Fibroblast of skin of left quadriceps (primary cell): ENCODE measurements around the gene SH3BP2.

Source experiments
- DNase-seq, 2 experiments: peaks; one replicate each; pipeline ENCODE4 v3.0.0-alpha.2; 2013; ENCODE audit warnings: low read depth in 2 of 2

Gene SH3BP2

DNA sequence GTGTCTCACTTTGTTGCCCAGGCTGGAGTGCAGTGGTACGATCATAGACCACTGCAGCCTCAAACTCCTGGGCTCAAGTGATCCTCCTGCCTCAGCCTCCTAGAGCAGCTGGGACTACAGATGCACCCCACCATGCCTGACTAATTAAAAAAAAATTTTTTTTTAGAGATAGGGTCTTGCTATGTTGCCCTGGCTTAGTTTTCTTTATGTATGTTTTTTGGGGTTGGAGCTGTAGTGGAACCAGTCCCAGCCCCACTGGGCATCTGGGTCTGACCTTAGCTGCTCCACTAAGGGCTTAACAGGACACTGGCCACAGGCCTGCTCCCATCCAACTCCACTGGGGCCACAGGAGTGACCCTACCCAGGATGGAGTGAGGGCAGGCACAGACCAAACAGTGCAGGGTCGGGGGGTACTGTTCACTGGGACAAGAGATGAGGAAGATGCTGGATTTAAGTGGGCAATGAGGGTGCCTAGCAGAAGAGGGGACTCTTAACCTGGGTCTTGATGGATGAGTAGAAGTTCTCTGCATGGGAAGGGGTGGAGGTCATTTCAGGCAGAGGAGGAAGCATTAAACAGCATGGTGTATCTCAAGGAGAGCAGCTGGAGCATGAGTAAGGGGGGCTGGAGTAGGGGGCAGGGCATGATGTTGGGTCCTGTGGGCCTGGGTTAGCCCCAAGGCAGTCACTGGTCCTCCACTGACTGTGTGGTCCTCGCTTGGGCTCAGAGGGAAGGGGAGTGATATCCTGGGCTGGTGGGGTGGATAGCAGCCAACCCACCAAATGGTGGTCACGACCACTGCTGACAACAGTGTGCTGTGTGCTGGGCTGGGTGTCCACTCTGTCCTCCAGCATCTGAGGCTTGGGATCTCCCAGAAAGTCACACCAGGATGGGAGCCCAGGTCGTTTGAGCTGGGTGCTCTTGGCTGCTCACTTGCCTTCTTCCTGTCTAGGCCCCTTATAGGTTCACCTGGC, 26.6 kb downstream of the SH3BP2 start:
- DNase-seq: no peak

DNA sequence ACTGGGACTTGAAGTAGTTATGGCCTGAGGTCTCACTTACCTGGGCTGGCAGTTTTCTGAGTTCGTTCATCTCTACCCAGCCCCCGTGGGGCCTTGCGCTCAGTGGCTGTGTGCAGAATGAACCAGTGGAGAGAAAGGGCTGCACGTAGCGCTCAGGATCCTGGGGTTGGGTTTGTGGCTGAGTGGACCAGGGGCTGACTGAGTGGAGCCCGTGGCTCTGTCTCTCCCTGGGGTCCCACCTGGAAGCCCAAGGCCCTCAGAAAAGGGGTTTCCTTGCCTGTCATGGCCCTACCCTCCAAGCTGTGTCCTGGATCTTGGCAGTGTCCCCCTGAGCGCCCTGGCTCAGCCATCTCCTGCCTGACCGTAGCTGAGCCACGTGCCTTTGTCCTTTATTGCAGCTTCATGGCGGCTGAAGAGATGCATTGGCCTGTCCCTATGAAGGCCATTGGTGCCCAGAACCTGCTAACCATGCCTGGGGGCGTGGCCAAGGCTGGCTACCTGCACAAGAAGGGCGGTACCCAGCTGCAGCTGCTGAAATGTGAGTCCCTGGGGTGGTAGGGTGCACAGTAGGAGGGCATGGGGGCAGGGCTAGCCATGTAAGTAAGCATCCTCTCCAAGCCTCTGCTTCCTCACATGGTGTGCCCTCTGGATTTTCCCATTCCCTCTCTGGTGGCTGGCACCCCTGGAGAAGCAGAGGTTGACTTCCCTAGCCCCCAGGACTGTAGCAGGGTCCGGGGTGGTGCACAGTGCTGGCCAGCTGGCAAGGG, 27.5 kb downstream of the SH3BP2 start:
- DNase-seq: no peak

DNA sequence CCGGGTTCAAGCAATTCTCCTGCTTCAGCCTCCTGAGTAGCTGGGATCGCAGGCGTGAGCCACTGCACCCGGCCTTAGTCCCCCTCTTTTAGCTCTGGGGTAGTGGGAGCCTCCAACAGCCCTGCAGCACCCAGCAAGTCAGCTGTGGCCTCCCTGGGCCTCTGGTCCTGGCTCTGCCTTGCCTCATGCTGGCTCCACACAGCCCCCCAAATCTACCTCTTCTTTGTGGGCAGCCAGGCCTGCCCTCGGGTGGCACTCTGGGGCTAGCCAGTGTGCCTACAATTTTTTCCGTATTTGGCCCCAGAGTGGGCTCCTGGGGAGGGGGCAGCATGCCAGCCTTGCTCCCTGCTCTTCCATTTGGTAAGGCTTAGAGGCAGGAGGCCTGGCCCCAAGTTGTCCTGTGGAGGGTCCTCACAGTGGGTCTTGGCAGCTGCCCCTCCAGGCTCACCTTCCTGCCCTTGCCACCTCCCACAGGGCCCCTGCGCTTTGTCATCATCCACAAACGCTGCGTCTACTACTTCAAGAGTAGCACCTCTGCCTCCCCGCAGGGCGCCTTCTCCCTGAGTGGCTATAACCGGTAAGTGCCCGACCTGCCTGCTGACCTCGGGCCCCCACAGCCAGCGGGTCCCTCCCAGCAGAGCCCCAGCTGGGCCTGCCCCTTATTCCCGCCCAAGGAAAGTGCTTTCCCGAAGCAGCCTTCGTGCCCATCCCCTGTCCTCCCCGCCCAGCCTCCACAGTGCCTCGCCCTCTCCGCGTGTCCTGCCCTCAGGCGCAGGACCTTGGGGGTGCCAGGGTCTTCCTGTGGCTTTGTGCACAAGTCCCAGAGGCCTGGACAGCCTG, 29.8 kb downstream of the SH3BP2 start:
- DNase-seq: no peak

DNA sequence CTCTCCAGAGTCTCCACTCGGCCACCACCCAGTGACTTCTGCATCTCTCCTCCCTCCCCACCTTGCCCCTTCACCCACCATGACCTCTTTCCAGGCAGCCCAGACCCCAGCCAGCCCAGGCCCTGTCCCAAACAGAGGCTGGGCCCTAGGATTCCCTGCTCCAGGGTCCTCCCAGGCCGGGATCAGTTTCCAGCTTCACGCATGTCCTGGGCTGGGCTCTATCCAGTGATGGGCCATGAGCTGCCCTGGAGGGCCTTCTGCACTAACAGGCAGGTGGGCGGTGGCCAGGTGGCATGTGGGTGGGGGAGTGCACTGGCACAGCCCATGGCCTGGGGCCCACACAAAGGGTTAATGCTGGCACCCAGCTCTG, 30.4 kb downstream of the SH3BP2 start:
- DNase-seq: no peak

DNA sequence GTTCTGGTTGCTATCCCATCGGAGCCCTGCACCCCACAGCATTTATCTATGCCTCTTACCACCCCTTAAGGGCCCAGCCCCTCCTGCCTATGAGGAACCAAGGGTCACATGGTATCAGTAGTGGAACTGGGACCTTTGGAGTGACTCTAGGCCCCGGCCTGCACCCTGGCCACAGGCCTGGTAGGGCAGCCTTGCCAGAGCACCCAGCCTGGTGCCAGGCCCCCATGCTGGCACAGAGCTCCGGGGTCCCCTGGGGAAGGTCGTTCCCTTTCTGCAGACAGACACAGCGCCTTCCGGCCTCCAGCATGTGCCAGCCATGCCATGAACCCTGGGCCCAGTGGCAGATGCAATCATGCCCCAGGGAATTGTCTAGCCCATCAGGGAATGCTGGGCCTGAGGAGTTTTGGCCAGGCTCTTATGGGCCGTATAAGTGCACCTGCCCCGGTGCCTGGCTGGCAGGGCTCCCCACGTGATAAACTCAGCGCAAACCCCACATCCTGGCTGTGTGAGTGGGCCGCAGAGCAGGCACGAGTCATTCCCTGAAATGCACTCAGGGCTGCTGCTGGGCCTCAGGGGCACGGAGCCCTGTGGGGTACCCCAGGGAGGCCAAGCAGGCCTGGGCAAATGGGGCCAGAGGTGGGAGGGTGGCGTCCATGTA, 30.9 kb downstream of the SH3BP2 start:
- DNase-seq: no peak

DNA sequence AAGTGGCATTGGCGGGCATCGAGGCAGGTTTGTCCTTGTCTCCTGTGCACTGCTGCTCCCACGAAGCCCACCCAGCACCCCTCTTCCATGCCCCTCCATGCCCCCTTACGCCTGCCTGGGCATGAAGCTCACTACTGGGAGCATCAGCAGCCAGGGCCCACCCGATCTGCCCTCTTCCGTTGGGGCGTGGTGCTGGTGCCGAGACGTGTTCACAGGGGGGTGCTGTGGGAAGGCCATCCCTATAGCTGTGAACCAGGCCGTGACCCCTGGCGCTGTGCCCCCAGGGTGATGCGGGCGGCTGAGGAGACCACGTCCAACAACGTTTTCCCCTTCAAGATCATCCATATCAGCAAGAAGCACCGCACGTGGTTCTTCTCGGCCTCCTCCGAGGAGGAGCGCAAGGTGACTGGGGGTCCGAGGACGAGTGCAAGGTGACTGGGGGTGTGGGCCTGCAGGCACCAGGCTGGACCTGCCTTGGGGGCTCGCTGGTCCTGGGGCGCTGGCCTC, 31.5 kb downstream of the SH3BP2 start:
- DNase-seq: no peak

DNA sequence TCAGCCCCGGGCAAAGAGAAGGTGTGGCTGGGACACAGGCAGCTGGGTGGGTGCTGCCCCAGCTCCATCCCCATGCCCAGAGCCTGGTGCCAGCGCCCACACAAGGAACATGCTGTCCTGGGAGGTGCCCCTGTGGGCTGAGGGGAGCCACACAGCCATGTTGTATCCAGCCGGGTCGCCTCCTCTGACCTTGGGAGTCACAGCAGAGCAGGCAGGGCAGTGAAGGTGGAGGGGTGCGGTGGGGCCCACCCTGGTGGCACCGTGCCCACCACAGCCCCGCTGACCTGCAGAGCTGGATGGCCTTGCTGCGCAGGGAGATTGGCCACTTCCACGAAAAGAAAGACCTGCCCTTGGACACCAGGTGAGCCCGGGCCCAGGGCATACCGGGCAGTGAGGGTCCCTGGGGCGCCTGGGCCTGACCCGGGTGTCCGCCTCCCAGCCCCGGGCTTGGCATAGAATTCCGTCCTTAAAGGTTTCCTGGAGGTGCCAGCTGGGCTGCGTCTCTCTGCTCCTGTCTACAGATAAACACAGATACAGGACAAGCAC, 32.0 kb downstream of the SH3BP2 start:
- DNase-seq: no peak

DNA sequence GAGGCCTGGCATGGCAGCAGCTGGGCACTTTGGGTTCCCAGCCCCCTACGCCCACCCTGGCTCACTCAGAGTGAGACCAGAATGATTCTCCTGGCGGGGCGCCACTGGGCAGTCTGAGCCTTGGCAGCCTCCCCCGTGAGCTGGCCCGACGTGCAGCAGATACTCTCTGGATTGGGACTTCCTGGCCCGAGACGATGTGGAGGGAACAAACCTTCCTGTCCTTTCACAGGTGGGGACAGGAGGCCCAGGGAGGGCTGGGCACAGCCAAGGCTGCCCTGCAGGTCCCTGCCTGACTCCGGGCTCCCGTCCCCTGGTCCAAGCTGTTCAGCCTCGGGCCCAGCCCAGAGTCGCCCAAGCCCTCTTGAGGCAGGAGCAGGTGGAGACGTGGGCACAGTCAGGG, 32.9 kb downstream of the SH3BP2 start:
- no peak for DNase-seq

DNA sequence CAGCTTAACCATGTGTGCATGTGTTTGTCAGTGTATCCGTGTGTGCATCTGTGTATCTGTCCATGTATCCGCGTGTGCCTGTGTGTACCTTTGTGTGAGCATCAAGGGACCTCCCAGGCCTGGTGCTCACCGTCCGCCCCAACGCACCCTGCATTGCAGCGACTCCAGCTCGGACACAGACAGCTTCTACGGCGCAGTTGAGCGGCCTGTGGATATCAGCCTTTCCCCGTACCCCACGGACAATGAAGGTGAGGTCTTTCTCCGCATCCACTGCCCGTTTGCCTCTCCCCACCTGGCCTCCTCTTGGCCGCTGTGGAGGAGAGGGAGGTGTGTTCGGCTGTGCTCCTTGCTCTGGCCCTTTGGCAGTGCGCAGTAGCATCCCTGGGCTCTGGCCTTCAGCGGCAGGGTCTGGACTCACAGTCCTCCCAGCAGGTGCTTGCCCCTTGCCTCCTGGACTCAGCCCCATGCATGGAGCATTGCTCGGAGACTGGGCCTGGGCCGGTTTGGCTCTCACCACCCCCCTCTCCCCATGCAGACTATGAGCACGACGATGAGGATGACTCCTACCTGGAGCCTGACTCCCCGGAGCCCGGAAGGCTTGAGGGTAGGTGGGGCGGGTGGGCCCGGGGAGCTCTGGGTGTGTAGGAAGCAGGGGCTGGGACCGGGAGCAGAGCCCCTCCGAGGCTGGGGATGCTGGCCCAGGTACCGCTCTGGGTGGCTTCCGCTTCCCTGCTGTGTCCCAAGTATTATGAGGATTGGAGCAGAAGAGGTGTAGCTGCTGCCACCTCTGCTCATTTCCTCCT, 34.4 kb downstream of the SH3BP2 start:
- DNase-seq: no peak

DNA sequence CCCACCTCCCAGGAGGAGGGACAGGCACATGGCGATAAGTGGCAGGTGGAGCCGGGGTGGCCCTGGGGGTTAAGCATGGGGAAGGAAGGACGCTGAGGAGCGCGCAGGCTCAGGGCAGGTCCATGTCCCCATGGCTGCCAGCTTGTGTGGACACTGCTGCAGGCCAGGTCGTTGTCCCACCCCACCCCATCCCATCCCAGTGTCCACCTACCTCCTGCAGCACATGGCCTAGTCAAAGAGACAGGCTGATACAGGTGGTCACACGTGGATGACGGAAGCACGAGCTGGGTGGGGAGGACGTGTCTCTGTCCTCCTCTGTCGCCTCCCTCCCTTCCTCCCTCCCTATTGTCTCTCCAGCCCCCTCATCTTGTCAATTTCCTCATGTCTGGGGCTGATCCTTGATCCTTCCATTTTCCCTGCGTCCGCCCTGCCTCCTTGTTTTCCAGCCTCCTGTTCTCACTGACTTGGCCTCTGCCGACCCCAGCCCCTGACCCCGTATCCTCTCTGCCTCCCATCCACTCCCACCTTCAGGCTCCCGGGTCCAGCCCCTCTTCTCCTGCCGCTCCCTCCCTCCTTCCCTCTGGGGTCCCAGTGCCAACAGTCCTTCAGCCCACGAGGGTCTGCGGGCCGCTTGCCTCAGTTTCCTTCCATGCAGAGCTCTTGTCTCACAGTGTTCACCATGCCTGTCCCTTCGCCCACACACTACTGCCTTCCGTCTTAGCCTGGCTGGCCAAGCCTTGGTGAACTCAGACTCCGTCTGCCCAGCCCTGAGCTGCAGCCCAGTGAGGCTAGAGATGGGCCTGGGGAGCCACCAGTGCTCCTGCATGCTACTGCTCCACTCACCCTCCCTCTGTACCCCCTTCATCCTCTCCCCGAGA, 35.2 kb downstream of the SH3BP2 start:
- no peak for DNase-seq

DNA sequence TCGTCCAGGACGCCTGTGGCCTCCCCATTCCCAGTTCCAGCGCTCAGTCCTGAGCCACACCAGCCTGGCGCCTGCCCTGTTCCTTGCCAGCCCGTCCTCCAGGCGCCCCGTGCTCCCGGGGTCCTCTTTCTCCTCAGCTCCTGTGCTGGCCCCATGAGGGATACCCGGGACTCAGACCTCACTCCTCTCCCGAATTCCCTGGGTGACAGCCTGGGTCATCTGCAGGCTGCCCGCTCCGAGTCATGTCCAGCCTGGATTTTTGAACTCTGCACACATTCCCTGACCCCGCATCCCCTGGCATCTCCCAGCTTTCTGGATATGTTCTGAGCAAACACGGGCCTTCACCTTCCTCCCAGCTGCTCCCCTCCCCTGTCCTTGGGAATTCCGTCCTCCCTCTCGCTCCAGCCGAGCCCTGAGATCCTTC, 35.9 kb downstream of the SH3BP2 start:
- DNase-seq: no peak

DNA sequence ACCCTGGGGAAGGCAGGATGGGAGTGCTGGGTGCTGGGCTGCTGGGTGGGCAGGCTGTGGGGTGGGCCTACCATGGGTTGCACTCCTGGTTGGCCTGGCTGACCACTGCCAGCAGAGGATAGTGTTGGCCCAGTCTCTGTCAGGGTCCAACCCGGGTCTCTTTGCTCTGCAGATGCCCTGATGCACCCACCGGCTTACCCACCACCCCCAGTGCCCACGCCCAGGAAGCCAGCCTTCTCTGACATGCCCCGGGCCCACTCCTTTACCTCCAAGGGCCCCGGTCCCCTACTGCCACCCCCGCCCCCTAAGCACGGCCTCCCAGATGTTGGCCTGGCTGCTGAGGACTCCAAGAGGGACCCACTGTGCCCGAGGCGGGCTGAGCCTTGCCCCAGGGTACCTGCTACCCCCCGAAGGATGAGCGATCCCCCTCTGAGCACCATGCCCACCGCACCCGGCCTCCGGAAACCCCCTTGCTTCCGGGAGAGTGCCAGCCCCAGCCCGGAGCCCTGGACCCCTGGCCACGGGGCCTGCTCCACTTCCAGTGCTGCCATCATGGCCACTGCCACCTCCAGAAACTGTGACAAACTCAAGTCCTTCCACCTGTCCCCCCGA, 36.5 kb downstream of the SH3BP2 start:
- DNase-seq: no peak

DNA sequence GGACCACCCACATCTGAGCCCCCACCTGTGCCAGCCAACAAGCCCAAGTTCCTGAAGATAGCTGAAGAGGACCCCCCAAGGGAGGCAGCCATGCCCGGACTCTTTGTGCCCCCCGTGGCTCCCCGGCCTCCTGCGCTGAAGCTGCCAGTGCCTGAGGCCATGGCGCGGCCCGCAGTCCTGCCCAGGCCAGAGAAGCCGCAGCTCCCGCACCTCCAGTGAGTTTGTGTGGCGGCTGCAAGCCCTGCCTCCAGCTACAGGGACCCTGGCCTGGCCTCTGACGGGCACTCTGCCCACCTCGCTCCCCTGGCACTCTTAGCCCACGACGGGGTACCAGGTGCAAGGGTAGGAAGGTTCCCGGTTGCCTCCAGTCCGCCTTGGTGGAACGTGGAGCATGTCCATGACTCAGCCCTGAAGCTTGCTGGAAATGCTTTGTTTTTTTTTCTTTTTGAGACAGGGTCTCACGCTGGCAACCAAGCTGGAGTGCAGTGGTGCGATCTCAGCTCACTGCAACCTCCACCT, 37.1 kb downstream of the SH3BP2 start:
- DNase-seq: no peak

DNA sequence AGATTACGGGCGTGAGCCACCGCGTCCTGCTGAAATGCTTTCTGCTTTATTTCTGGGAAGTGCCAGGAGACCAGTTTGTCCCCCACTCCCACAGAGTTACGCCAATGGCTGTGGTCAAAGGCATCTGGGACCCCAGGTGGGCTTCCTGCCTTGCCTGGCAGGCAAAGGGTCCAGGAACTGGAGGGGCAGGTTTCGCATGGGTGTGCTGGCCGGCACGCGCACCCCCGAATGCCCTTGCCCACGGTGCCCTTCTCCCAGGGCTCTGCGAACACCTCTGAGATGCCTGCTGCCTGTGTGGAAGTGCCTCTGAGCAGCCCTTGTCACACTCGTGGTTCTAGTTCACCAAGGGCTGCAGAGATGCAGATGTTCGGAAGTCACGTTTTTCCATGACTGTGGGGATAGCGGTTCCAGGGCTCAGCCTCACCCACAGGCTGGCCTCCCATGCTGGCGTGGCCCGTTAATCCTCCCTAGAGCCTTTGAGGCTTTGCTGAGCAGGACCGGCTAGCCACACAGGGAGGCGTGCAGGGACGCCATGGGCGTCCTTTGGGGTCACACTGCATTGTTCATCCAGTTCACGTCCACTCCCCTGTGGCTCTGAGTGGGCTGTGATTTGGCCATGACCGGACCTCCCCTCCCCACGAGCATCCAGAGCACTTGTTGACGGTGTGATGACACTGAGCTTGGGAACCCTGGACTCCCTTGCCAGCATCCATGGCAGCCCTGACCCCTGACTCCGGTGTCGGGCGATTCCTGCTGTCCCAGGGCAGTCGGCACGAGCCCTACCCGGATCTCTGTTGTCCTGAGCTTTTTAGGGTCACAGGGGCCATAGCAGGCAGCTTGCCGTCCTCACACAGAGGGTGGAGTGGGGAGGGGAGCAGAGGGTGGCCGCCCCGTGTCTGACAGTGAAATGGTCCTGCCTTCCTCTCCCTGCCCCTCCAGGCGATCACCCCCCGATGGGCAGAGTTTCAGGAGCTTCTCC, 38.0 kb downstream of the SH3BP2 start:
- DNase-seq: no peak

DNA sequence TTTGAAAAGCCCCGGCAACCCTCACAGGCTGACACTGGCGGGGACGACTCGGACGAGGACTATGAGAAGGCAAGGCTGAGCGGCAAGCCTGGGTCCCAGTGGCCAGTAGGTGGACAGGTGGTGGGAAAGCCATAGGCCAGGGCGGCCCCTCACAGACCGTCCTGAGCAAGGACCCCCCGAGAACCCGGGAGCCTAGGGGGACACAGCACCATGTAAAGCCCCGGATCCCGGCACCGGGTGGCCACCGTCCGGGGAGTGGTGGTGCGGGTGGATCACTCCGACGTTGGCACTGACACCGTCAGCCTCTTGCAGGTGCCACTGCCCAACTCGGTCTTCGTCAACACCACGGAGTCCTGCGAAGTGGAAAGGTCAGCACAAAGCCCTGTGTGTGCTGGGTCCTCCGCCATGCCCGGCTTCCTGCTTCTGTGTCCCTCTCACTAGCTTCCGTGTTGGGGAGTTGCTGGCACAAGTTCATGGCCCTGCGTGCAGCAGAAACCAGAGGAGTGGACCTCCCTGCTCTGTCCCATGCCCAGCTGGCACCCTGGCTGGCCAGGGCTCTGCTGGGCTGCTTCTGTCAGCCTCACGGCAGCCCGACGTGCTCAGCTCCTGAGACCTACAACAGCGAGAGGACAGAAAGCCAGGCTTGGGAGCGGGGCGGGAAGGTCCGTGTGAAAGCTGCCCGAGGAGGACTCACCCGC, 38.9 kb downstream of the SH3BP2 start:
- no peak for DNase-seq

DNA sequence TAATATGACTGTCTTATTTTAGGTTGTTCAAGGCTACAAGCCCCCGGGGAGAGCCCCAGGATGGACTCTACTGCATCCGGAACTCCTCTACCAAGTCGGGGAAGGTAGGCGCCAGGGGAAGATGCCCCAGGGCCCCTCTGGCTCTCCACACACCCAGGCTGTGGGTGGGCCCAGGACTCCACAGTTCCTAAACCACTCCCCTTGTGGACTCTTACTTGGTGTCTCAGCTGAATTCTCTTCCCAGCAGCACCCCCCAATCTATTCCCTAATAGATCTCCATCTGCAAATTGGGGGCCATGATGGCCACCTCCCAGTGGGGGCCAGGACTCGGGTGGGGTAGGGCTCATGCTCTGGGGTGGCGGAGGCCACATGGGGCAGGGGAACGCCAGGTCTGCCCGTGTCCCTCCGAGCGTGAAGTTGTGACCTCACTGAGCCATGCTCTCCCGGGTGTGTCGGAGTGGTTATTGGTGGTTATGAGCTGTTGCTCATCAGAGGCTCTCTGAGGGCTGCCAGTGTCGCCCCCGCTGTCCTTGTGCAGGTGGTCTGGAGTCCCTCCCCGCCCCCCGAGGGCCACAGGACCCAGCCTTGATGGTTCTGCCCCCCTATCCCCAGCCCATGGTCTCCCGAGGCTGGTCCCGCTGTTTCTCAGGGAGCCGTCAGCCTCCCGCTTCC, 39.6 kb downstream of the SH3BP2 start:
- DNase-seq: no peak
